ENCODE results near the gene TNFAIP2. TPM values are rescaled to one million over a fixed set of nuclear protein-coding genes. Genes with fewer than 3 reads are reported as not detected.

TNFAIP2 gene
- total RNA-seq, 1 donor from 2014 or later: 18.2 TPM

DNA sequence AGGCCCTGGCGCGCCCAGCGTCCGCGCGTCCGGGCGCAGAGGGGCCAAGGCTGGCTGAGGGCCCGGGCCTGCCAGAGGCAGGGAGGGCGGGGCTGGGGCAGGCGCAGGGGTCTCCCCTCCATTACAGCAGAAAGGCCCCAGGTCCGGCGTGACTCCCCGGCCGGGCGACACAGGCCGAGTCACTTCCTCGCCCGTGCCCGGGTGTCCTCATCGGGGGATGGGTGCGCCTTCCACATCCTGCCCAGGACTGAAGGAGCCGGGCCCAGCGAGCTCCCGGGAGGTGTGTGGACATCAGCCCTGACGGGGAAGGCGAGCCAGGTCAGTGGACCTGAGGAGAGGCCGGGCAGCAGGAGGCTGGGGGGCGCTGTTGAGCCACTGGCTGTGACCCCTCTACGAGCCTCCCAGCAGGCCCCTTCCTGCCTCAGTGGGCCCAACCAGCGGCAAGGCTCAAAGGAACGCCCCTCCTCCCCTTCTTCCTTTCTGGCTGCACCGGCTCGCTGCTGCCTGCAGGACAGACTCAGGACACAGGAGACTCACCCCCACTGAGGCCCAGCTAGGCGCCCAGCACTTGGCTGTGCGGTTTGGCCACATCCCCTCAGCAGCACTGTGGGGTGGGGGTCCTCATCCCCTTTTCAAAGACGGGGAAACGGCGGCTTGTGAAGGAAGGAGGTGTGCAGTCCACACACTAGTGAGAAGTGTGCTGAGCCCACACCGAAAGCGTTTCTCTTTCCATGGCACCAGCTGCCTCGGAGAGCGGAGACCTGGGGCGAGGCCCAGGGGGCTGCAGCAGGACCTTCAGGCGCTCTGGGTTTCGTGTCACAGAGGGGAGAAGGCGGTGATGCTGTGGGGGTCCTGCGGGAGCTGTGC lies 606 bp downstream of the TNFAIP2 start:
- DNase-seq: no peak

DNA sequence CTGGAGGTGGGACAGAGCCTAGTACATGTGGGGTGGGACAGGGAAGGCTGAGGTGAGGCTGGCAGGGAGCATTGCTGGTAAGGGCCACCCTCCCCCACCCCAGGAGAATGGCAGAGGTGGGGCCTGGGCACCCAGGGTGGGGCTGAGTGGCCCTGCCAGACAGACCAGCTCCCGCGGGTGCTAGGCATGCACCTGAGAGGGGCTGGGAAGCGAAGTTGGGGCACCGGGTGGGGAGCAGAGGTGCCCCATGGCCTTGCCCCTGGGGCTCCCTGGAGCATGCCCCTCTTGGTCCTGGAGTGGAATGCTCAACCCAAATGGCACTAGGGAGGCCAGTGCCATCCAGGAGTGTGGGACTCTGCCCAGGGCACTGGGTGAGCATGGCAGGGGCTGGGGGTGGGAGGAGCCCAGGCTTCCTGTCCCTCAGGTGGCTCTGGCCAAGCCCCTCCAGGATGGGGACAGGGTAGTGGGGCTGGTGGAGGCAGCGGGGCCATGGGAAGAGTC lies 1.3 kb downstream of the TNFAIP2 start:
- DNase-seq: no peak

DNA sequence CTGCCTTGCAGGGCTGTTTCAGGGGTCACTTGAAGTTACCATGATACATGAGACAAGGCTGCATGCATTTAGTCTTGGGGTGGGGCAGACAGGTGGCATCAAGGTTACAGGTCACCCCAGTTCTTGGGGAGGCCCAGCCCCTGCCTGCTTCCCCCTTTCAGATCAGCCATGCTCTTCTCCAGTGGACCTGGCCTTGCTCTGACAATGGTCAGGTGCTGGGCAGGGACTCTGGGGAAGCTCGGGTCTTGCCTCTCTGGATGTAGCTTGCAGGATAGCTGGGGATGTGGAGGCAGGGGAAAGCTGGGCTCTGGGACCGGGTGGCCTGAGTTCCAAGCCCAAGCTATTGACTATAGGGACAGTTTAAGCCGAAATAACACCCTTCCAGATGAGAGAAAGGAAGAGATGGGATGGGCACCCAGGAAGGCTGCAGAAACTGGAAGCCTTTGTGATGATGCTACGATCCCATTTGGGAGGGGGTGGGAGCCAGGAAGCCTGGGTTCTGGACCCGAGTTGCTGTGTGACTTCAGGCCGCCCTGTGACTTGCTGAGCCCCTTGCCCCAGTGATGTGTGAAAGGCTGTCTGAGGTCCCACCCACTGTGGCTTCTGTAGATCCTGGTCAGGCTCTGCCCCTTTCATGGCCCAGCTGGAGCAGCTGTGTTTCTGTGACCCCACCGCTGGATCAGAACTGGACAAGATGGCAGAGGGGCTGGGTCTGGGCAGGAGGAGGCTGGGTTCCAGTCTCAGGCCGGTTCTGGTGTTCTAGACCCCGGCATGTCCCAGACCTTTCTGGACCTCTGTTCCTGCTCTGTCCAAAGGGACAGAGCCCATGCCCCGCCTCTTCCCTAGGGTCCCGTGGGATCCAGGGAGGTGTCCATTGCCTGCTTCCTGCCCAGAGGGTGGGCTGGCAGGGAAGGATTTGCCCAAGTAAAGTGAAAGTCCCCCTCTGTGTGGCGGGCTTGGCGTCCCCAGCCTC lies 2.1 kb downstream of the TNFAIP2 start:
- no peak for DNase-seq

DNA sequence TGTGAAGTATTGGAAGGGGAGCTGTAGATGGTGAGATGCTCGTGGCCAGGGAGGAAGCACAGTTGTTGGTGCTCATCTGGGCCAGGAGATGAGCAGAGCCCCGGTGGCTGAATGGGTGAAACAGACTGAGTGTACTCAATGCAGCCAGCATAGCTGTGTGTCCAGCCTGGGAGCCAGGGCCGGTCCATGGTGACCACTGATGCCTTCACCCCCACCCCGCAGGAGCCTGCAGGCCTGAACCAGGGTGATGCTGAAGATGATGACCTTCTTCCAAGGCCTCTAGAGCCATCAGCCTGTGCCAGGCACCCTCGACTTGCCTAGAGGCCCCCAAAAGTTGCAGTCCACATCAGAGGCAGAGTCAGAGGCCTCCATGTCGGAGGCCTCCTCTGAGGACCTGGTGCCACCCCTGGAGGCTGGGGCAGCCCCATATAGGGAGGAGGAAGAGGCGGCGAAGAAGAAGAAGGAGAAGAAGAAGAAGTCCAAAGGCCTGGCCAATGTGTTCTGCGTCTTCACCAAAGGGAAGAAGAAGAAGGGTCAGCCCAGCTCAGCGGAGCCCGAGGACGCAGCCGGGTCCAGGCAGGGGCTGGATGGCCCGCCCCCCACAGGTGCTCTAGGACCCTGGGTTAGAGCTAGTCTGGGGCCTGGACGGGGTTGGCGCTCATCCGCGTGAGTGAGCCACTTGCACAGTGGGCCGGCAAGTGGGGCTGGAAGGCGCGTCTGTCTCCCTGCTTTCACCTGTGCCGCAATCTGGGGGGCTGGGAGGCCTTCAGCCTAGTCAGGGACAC lies 3.0 kb downstream of the TNFAIP2 start:
- DNase-seq: no peak

DNA sequence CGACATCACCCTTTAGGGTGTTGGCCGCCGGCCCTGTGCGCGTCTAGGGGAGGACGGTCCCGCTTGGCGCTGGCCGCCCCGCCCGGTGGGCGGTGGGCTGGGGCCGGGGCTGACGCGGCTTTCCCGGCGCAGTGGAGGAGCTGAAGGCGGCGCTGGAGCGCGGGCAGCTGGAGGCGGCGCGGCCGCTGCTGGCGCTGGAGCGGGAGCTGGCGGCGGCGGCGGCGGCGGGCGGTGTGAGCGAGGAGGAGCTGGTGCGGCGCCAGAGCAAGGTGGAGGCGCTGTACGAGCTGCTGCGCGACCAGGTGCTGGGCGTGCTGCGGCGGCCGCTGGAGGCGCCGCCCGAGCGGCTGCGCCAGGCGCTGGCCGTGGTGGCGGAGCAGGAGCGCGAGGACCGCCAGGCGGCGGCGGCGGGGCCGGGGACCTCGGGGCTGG lies 3.6 kb downstream of the TNFAIP2 start:
- DNase-seq: no peak

DNA sequence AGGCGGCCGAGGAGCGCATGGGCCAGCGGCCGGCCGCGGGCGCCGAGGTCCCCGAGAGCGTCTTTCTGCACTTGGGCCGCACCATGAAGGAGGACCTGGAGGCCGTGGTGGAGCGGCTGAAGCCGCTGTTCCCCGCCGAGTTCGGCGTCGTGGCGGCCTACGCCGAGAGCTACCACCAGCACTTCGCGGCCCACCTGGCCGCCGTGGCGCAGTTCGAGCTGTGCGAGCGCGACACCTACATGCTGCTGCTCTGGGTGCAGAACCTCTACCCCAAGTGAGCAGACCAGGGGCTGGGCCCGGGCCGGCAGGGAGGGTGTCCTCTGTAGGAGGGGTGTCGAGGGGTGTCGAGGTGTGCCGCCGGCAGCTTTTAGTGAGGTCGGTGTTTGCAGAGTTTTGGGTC lies 4.1 kb downstream of the TNFAIP2 start:
- no peak for DNase-seq

DNA sequence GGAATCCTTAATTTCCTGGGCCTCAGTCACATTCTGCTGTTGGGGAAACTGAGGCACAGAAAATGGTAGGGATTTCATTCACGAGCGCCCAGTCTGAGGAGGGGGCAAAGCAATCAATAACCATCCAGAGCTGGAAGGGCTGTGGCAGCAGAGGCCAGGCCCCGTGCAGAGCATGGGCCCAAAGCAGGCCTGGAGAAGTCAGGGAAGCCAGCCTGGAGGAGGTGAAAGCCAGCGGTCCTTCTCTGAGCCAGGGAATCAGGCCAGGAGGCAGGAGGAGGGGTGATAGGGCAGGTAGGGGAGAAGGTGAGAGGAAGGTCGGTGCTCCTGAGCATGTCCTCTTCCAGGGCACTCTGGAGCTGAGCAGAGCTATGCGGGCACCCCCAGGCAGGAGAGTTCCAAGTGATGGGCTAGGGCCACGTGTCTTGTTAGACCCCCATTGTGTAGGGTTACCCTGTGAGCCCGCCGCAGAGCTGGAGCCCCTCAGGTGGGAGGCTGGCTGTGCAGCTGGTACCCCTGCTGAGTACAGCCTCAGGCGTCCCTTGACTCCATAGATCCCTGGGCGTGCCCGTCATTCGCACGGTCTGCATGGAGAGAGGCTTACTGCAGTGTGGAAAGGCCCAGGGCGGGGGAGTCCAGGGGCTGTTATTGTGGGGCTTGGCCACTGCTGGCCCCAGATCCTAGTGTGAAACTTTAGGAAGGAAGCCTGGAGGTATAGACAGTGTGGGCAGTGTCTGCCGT lies 4.8 kb downstream of the TNFAIP2 start:
- DNase-seq: no peak

DNA sequence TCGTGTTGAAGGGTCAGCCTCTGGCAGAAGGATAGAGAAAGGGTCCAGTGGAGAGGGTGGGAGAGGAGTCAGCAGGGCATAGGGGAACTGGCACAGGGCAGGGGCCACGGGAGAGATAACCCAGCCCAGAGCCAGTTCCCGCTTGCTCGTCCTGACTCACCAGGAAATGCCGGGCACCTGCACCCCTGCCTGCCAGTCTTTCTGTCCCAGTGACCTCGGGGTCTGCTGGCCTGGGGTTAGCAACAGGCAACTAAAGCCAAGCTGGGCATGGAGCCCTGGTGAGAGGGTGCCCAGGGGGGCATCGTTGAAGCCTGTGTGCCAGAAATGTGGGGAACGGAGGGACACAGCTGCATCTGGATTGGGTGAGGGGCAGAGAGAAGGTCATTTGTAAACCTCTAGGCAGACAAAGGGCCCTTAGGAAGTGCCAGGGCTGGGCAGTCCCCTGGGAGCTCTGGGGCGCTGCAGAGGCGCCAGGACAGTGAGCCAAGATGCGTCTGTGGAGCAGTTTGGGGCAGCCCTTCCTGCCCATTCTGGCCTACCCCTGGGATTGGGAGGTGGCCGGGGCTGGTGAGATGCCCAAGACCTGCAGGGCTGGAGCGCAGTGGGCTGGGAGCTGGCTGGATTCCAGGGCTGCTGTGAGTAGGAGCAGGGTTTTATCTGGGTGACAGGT lies 5.5 kb downstream of the TNFAIP2 start:
- no peak for DNase-seq

DNA sequence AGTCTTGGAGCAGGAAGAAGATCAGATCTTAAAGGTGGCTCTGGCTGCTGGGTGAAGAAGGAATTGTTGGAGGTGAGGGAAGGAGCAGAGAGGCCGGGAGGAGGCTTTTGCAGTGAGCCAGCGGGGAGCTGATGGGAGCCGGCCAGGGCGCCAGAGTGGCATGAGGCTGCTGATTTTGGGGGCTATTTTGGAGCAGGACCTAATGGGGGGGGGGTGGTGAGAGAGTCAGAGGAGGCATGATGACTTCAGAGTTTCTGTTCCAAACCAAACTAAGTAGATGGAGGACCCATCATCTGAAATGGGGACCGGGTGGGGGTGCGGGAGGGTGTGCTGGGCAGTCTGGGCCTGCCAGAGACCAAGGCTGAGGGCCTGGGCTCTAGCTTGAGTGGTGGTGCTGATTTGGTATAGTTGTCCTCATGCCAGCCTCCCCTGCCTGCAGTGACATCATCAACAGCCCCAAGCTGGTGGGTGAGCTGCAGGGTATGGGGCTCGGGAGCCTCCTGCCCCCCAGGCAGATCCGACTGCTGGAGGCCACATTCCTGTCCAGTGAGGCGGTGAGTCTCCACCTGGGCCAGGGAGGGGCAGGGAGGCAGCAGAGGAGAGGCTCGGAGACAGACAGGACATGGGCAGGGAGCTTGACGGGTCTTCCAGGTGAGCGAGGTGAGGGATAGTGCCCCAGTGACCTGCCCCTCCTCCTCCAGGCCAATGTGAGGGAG lies 6.2 kb downstream of the TNFAIP2 start:
- no peak for DNase-seq

DNA sequence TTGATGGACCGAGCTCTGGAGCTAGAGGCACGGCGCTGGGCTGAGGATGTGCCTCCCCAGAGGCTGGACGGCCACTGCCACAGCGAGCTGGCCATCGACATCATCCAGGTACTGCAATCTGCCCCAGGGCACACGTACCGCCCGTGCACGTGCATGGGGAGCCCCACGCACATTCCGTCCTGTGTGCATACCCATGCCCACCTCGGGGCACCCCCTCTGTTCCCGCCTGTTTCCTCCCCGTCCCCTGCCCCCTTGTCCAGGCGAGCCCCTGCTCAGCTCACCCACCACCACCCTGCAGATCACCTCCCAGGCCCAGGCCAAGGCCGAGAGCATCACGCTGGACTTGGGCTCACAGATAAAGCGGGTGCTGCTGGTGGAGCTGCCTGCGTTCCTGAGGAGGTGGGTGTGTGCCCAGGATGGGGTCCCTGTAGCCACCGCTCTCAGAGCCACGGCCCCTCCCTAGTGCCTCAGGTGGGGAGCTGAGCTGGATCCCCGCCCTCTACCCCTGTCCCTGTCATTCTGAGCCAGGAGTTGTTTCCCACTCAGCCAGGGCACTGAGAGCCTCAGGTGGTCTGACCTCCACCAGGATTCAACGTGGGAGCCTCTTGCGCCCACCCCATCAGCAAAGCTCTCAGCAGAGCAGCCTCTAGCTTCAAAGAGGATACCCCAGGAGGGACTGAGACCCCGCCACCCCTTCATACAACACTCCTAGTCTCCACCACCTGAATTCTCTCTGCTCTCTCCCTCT lies 6.9 kb downstream of the TNFAIP2 start:
- DNase-seq: no peak

DNA sequence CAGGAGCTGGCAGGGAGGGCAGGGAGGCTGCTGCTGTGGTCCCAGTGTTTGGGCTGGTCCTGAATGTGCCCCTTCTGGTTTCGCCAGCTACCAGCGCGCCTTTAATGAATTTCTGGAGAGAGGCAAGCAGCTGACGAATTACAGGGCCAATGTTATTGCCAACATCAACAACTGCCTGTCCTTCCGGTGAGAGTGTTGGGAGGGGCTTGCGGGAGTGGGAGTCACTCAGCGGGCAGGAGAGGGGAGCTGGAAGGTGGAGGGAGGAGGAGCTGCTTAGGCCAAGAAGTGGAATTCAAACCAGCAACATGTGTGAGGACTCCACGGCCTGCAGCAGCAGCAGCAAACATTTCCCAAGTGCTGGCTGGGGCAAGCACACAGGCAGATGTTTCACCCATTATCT lies 7.7 kb downstream of the TNFAIP2 start:
- no peak for DNase-seq

DNA sequence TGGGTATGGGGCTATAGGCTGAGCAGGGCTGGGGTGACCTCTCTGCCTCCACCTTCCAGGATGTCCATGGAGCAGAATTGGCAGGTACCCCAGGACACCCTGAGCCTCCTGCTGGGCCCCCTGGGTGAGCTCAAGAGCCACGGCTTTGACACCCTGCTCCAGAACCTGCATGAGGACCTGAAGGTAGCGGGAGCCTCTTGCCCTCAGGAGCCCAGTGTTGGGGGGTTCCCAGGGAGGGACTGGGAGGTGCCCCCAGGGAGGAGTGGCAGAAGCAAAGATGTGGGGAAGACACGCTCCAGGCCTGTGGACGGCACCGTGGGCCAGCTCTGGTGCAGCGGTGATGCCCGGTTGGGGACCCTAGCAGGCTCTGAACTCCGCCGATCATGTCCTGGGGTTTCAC lies 8.3 kb downstream of the TNFAIP2 start:
- no peak for DNase-seq

DNA sequence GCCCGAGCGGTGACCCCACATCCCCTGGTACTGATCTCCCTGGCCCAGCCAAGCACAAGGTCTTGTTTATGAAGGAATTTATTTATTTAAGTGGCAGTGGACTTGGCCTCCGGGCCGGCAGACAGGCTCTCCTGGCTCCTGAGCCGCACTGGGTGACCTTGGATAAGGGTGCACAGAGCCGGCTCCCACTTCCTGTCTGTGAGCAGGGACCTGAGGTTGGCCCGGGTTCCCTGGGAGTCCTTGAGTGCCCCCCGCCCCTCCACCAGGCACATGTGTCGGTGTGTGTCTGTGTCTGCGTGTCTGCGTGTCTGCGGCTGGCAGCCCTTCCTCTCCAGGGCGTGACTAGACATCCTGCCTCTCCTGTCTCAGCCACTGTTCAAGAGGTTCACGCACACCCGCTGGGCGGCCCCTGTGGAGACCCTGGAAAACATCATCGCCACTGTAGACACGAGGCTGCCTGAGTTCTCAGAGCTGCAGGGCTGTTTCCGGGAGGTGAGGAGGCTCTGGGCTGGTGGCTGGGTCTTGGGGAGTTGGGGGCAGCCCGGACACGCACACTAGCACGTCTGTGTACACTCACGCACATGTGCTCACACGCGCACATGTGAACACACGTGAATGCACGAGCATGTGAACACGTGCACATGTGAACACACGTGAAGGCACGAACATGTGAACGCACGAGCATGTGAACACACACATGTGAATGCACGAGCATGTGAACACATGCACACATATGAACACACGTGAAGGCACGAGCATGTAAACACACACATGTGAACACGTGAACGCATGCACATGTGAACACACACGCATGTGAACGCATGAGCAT lies 9.3 kb downstream of the TNFAIP2 start:
- DNase-seq: no peak

DNA sequence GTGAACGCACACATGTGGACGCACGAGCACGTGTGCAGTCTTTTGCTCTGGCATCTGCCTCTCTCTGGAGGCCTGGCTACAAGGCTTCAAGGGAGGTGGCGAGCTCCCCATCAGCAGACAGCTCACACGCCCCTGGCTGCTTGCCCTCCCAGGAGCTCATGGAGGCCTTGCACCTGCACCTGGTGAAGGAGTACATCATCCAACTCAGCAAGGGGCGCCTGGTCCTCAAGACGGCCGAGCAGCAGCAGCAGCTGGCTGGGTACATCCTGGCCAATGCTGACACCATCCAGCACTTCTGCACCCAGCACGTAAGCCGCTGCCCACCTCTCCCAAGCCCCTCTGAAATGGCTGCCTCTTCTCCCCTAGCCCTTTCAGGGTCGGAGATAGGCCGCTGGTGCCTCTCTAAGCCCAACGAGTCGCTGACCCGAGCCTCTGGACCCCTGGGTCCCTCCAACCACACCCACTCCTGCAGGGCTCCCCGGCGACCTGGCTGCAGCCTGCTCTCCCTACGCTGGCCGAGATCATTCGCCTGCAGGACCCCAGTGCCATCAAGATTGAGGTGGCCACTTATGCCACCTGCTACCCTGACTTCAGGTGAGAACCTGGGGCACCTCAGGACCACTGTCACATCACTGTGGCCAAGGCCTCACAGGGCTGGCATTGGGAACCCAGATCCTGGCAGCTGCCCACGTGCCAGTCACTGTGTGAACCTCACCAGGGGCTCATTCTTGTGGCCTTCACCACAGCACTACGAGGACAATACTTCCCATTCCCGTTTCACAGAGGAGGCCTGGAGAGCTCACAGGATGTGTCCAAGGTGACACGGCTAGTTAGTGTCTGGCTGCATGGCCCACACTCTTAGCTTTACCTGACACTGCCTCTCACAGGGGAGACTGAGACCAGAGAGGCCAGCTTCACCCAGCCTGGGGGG lies 10.2 kb downstream of the TNFAIP2 start:
- no peak for DNase-seq

DNA sequence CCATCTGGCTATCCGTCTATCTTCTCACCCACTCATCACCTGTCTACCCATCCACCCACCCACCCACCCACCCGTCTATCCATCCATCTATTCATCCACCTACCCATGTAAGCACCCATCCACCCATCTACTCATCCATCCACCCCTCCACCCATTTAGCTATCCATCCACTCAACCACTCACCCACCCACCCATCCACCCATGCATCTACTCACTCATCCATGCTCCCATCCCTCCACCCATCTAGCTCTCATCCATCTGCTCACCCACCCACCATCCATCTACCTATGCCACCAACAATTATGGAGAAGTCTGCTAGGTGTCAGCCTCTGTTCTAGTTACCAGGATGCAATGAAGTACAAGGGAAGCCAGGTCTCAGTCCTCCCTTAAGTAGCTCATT lies 11.1 kb downstream of the TNFAIP2 start:
- no peak for DNase-seq

DNA sequence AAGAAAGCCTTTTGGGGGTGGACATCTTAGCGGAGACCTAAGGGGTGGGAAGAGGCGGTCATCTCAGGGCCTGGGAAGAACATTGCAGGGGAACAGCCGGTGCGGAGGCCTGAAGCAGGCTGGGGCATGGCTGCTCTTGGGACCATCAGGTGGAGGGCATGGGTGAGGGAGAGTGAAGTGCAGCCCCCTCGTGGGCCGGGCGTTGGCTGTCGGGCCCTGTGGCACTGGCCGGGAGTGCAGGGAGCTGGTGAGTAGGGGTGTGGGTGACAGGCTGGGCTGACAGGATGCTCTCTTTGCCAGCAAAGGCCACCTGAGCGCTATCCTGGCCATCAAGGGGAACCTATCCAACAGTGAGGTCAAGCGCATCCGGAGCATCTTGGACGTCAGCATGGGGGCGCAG lies 11.7 kb downstream of the TNFAIP2 start:
- DNase-seq: no peak

All from occipital lobe (tissue), 2 donors.